Measurements from ENCODE around the gene OR14K1.
"Not testable (repeated sequence)": the region's sequence is repeated elsewhere in the genome, so short reads cannot be mapped to it uniquely, and the experiment has no call there.

The OR14K1 gene, protein sequence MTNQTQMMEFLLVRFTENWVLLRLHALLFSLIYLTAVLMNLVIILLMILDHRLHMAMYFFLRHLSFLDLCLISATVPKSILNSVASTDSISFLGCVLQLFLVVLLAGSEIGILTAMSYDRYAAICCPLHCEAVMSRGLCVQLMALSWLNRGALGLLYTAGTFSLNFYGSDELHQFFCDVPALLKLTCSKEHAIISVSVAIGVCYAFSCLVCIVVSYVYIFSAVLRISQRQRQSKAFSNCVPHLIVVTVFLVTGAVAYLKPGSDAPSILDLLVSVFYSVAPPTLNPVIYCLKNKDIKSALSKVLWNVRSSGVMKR

DNA sequence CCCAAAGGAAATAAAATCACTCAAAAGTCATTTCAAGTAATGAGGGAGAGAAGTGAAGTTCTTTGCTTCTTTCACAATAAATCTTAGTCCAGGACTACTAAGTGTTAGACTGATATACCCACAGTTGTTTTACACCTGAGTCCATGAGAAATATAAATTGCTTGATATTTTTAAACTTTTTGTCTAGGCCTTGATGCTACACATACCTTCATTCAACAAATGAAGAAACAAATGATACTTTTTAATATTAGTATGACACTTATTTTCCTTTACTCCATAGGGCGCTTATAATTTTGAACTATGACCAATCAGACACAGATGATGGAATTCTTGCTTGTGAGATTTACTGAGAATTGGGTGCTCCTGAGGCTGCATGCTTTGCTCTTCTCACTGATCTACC is at the start of gene OR14K1:
Gene OR14K1, plus strand, starts transcription at position 301 of the 400 bp plus-strand sequence. Its CDS starts 0 bp downstream, at position 301.
- DNase-seq = no peak

- no peak for DNase-seq
Measured at GRCh38 chr1:247701338-247701737, 37.1 kb upstream of the OR14K1 start.

DNA sequence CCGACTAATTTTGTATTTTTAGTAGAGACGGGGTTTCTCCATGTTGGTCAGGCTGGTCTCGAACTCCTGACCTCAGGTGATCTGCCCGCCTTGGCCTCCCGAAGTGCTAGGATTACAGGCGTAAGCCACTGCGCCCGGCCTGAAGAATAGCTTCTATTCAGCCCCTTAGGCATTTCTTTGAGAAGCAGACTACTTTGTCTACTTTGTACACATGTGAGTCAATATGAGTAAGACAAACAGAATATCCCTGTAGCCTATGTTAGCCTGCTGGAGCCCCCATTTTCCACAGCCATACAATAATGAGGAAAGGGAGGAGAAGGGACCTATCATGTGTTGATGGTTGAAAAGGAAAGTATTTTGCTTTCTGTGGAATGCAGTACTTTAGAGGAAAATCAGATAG is 27.7 kb upstream of the OR14K1 start:
- DNase-seq = not testable (repeated sequence)

GRCh38 chr1:247713753-247714152 is 24.7 kb upstream of the OR14K1 start:
- DNase-seq = no peak

DNA sequence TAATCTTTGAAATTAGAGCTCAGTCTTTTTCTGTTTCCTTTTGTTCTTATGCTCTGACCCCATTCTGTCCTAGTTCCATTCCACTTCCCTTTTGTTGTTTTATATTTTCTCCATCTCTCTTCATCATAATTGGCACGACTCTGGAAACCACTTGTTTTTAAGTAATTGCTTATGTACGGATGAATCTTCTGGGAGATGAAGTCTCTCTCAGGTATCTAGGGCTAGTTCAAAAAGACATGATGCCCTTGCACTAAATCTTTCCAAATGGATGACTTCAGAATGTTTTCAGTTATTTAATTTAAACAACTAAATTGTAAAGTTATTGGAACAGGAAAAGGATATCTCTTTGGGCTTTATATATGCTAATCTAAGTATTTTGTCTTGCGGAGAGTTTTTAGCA is 21.9 kb upstream of the OR14K1 start, which contains the start of gene OR6F1:
Gene OR6F1, minus strand, starts transcription at position 101 of the 400 bp plus-strand sequence. CDS start 3,891 bp downstream, outside the sequence.
- peak; percentile 34 for DNase-seq

GRCh38 chr1:247721222-247721621 is 17.2 kb upstream of the OR14K1 start:
- DNase-seq = no peak

DNA sequence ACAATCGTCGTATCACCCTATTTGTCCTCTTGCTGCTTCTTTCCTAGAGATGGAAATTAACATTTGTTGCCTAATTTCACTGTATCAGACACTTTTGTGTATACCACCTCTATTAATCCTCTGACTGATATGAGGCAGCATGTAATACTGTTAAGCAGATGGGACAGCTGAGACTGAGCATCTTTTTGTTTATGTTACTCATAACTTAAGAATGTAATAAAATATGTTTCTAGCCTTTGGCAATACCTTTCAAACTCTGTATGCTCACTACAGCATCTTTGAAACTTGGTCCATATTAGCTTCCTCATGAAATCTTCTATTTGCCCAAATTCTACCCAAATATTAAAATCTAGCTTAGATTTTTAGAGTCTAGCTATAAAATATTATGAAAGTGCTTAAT is 2.3 kb downstream of the OR14K1 start:
- no peak for DNase-seq

DNA sequence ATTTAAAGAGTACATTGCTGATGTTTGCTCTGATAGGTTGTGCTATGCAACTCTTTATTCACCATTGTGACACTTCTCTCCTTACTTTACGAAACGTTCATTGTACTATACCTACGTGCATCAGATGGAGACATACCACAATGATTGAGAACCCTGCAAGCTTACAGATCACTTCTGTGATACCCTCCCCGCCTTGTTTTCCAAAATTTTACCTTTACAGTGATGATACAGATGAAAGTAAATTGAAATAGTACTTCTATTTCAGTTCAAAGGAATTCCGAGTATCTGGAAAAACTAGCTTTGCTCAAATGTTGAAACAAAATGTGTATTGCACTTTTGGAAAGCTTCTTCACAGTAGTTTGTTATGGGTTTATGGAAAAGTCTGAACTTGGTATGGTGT is 3.3 kb downstream of the OR14K1 start:
- no peak for DNase-seq

- not testable (repeated sequence) for DNase-seq
Measured at GRCh38 chr1:247742215-247742760, 3.9 kb downstream of the OR14K1 start.

DNA sequence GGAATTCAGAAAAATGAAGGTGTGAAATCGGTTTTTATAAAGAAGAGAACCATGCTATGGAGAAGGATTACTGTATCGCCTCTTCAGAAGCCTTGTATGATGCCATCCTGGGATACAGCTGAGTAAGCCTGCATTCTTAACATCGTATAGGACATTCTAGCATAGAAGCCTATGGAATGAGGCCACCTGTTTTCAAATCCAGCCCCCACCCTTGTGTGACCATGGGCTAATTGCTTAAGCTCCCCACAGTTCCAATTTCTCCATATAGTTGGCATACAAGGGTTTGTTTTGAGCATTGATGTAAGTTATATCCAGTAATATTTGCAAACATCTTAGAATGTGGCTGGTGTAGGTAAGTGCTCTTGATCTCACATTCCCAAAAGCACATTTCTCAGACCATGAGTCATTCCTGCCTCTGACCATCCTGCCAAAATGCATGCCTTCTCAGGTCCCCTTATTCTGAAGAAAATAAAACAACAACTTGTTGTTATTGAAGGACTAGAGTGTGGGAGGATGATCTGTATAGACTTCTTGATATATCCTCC is 8.0 kb downstream of the OR14K1 start:
- DNase-seq = no peak

DNA sequence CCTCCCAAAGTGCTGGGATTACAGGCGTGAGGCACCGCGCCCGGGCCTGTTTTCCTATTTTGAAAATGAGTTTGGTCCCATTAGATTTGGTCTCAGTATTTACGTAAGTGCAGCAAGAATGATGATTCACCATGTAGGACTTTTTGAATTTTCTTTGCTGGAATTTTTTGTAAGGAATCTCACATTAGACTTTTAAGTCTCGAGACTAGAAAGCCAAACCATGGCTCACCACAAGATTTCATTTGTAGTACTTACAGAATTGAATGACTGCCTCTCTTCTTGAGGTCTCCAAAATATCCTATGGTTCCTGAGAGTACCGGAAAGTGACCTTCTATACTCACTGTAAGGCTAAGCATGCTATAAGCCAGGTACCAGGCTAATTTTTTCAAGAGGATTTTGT is 9.2 kb downstream of the OR14K1 start:
- DNase-seq = no peak

GRCh38 chr1:247748041-247748440 is 9.6 kb downstream of the OR14K1 start, which contains the start of gene OR14A2:
OR14A2 (minus strand) TSS chr1:247748141.
- no peak for DNase-seq

DNA sequence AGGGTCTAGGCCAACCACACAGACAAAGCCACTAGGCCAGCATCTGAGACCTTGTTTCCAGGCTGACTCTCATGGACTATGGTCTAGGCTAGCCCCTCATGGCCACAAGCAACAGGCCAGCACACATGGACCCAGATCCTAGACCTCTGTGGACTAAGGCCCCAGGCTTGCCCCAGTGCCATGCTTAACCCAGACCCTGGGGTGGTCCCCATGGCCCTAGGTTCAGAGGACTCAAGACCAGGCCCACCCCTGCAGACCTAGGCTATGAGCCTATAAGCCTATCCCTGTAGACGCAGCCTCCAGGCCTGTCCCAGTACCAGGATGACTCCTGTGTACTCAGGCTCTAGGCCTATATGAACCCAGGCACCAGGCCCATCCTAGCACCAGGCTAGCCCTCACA is 11.5 kb downstream of the OR14K1 start:
- DNase-seq = no peak

DNA sequence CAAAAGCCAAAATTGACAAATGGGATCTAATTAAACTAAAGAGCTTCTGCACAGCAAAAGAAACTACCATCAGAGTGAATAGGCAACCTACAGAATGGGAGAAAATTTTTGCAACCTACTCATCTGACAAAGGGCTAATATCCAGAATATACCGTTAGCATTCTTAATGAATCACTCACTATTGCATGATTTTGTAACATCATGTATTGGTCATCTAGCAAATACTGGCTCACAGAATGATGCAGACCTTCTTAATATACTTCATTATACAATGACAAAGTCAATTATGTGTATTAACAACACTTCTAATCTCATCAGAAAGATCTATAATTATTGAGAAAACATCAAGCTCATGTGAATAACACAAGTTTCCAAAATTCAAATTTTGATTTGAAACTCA is 15.9 kb downstream of the OR14K1 start:
- DNase-seq = not testable (repeated sequence)

DNA sequence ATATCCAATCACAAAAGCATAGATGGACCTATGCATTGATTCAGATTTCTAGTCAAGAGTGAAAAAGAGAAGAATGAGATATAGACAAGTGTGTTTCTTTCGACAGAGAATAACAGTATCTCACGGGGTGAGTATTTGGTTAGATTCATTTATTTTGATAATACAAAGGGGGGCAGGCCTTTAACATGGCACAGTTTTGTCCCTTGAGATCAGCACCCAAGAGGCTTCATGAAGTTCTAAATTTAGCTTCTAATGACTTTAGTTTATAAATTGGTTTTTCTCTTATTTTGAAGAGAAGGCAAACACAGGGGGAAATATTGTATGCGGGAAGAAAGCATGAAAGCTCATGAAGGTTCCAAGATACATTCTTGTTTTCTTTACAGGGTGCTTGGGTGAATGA is 22.0 kb downstream of the OR14K1 start, which contains the start of gene OR1C1:
Gene OR1C1, minus strand, starts transcription at position 101 of the 400 bp plus-strand sequence. CDS start 2,150 bp downstream, outside the sequence.
- DNase-seq = no peak

- no peak for DNase-seq
Measured at GRCh38 chr1:247769603-247770002, 31.2 kb downstream of the OR14K1 start.

Data from retina (tissue), 1 donor.